ENCODE data around the gene RXFP2.

DNA sequence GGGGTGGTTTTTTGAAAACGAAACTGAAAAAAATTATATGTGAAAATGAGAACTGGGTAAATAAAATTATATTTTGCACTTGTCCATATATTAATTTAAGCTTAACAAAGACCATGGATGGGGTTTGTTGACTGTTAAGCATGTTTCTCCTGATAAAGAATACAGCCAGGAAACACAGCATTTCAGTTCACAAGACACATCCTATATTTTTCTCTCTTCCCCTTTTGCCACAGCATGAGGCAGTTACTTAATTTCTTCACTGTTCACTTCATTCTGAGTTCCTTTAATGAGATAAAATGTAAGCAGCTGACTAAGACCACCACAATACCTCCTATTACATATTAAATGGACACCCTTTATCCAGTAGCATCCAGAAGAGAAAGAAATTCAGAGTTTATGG, 64.0 kb downstream of the RXFP2 start:
- TF ChIP-seq EZH2phosphoT487 (IDR thresholded peaks at IDR 0.05; ENCODE audit: insufficient read depth, low read depth) (no peak), EZH2 (IDR thresholded peaks at IDR 0.05; ENCODE audit: insufficient read depth, poor library complexity, severe bottlenecking) (no peak)

All from GM23248 (cell line).